Measurements from ENCODE around the gene TMC1.

GRCh38 chr9:72681283-72681630 is 159.8 kb downstream of the TMC1 start:
- TF ChIP-seq CTCF (IDR thresholded peaks at IDR 0.05) (no peak), POLR2A (IDR thresholded peaks at IDR 0.05) (no peak)
